GM18519 (cell line): Measurements from ENCODE around the gene HOXC4.

ENCODE experiments used
- ATAC-seq: cut with Tn5 transposase; IDR thresholded peaks from one replicate; pipeline ENCODE4 v1.9.1; 2021; ENCODE audit warnings: mild to moderate bottlenecking, moderate library complexity; ENCODE audit not compliant: unreplicated experiment, low FRiP score

The HOXC4 gene

DNA sequence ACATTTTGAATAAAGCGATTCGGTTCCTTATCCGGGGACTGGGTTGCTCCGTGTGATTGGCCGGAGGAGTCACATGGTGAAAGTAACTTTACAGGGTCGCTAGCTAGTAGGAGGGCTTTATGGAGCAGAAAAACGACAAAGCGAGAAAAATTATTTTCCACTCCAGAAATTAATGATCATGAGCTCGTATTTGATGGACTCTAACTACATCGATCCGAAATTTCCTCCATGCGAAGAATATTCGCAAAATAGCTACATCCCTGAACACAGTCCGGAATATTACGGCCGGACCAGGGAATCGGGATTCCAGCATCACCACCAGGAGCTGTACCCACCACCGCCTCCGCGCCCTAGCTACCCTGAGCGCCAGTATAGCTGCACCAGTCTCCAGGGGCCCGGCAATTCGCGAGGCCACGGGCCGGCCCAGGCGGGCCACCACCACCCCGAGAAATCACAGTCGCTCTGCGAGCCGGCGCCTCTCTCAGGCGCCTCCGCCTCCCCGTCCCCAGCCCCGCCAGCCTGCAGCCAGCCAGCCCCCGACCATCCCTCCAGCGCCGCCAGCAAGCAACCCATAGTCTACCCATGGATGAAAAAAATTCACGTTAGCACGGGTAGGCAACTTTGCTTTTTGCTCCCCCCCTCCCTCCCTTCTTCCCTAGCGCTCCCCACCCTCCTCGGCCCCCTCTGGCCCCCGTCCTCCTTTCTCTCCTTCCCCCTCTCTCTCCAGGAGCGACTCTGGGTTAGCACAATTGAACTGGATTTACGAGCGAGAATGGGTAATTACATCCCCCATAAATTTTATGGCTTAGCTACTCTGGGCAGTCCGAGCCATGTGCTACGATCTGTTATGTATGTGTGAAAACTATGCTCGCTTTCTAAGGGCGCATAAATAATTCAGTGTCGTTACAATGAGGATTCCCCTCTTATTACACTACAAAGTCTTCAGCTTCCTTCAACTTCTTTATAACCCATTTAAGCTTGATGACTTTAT, at the start of gene HOXC4:
TSS of gene HOXC4 (plus strand) at position 85 of the 991 bp plus-strand sequence. CDS start at position 173, 88 bp downstream.
- no peak for ATAC-seq

DNA sequence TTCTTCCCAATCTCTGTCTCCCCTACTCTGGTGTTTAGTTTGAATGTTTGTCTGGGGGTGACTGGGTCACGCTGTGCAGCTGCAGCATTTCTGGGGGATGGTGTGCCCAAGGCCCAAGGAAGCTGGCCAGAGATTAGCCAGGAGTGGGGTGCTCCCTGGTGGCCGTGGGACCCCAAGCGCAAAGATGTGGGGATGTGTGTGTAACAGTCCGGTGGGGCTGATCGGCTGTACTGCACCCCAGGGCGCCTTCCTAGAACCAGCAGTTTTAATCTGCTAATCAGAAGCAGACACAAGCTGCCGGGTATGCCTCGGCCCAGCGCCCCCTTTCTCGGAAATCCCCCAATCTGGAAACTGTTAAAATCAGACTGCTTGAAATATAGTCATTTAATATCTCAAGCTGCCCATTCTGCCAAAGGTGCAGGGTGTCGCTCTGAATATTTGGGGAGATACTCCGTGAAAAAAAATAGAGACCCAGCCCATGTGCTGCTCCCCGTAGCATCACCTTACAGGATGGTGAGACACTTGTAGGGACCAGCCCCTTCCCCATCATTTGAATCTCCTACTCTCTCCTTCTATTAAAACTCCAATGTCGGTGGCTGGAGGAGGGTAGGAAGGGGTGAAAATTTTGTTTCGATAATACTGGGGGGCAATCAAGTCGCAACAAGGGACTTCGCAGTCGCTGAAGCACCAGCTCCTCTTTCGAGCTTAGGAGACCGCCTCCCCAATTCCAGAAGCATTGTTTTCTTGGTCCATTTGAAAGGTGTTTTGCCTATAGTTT, 49.4 kb upstream of the HOXC4 start:
- ATAC-seq = no peak

DNA sequence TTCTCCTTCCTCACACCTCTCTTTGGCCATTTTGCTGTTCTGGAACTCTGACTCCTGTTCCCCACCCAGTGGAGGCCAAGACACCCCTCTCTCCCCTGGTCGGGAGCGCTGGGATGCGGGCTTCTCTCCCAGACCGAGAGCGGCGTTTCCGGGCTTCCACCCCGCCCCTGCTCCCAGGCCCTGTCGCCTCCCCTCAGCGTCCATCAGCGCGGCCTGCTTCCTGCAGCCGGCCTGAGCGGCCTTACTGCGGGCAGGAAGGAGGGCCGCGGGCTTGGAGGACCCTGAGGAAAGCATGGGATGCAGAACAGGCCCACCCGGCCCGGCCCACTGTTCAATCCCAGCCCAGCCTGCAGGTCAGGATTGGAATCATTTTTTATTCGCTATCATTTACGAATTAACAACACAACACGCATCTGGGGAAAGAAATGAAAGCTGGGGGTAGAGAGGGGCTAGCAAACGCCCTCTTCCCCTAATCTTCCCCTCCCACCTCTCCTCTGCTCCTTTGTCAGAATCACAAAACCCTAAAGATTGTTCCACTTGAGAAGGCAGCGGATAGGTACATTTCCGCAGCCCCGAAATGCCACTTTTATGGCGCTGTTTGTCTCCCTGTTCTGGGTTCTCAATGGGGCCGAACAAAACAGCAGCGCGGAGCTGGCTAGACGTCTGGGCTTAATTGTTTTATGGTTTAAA, 48.6 kb upstream of the HOXC4 start:
- no peak for ATAC-seq

DNA sequence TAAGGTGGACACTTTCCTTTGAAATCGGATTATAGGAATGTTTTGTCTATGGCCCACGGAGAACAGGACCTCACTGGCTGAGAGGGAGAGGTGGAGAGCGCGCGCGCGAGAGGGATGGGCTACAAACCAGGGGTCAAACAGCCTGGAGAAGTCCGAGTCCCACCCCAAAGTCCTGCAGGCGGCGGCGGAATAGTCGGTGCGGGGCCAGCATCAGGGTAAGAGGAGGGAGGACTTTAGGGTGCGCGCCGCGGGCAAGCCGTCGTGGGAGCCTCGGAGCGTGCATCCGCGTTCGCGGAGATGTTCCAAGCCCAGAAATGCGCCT, 48.1 kb upstream of the HOXC4 start:
- no peak for ATAC-seq

DNA sequence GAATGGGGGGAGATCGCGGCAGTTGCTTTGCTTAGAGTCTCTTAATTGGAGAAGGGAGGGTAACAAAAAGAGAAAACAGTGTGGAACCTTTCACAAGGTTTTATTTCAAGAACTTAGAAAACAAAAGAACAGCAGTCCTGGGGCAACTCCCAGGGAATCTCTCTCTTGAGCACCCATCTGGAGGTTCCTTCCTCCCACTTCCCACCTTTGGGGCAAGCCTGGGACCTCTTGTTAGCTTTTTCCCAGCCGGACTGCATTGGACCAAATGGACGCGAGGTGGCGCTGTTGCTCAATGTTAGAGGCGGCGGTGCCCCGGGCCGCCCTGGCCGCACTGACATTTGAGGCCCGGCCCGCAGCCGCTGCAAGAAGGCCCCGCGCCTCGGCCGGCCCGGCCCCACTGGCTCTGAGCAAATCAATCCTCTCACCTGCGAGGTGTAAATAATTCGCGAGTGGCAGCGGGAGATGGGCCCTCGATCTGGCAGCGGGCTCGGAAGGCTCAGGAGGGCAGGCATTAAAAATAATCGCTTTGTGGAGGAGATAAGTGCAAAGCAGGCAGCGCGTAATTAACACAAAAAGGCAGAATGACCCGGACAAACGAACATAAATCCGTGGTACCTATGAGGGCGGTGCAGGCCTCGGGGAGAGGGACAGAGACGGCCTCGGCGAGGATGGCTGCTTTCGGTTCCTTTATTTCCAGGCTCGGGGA, 47.6 kb upstream of the HOXC4 start:
- no peak for ATAC-seq

DNA sequence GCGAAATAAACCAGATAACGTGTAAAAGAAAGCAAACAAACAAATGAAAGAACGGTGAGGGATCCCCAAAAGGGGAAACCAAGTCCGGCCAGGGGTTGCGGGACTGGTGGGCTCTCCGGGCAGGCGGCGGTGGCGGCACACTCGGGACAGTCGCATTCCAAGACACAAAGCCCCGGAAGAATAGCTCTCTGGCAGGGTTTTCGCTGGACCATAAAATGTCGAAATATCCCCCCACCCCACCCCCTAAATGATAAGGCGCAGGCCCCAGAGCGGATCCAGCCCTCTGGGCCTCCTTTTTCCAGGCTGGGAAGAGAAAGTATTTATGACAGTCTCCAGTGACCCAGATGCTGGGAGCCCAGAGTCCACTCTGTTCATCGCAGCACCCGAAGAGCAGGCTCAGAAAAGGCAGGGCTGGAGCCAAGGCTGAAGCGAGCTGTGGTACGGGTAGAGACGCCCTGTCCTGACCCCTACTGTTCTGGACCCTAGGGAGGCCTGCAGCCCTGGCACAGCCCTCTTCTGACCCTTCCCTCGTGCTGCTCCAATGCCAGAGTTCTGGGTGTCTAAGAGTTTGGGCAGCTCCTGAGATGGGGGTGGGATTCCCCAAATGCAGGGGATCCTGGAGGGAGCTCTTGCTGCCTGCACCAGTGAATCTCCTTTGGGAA, 46.9 kb upstream of the HOXC4 start:
- ATAC-seq = no peak

DNA sequence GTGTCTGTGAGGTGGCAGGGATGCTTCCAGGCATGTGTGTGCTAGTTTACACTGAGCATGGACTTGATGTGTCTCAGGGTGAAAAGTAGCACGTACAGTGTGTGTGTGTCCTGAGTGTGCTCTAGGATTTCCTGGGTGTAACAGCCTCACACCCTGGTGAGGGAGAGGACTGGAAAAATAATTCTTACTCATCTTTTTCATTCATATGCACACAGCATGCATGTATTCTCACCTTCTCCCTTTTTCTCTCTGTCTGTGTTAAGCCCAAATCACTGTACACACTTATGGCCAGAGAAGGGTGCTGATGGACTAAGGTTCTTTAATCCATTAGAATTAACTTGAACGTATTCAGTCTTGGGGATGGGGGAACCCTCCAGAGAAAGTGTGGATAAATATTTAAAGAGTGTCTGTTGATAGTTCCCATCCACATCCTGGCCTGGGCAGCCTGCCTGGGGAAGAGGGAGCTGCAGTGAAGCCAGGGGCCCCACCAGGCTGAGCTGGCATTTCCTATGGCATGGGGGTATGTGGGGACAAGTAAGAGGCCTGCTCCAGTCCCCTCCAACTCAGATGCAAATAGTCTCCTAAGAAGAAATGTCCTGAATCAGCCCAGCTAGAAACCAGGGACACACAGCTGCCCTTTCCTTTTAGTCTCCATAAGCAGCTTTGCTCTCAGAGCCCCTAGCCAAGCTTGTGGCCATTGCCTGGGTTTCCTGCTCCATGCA, 45.9 kb upstream of the HOXC4 start:
- ATAC-seq = no peak

DNA sequence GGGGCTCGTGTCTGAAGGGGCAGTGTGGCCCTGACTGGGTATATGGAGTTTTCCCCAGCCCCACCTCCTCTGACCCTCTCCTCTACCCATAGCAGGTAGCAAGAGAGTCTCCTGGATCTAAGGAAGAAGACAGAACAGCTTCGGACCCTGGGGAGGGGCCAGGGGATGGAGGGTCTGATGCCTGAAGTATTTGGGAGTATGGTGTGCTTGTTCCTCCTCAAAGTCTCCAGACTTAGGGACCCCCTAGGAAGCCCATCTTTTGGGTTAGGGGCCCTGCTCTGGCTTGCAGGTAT, 45.4 kb upstream of the HOXC4 start:
- ATAC-seq = no peak

DNA sequence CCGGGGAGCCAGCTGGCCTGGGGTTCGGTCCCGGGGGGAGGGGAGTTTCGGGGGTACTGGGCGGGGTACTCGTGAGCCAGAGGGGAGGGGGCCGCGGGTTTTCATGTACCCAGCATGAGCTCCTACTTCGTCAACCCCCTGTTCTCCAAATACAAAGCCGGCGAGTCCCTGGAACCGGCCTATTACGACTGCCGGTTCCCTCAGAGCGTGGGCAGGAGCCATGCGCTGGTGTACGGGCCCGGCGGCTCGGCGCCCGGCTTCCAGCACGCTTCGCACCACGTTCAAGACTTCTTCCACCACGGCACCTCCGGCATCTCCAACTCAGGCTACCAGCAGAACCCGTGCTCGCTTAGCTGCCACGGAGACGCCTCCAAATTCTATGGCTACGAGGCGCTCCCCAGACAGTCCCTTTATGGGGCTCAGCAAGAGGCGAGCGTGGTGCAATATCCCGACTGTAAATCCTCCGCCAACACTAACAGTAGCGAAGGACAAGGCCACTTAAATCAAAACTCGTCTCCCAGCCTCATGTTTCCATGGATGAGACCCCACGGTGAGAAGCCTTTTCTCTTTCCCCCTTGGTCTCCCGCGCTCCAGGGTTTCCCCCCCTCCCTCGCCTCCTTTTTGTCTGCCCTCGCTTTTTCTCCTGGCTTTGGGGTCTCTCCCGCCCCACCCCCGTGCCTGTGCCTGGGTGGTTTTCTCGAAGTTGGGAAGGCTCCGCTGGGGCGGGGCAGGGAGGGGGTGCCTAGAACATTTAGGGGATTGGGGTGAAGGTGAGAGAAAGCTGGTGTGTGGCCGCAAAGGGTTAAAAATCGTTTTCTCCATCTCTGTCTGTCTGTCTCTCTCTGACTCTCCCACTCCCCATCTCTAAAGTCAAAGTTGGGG, 44.2 kb upstream of the HOXC4 start:
- ATAC-seq = no peak

DNA sequence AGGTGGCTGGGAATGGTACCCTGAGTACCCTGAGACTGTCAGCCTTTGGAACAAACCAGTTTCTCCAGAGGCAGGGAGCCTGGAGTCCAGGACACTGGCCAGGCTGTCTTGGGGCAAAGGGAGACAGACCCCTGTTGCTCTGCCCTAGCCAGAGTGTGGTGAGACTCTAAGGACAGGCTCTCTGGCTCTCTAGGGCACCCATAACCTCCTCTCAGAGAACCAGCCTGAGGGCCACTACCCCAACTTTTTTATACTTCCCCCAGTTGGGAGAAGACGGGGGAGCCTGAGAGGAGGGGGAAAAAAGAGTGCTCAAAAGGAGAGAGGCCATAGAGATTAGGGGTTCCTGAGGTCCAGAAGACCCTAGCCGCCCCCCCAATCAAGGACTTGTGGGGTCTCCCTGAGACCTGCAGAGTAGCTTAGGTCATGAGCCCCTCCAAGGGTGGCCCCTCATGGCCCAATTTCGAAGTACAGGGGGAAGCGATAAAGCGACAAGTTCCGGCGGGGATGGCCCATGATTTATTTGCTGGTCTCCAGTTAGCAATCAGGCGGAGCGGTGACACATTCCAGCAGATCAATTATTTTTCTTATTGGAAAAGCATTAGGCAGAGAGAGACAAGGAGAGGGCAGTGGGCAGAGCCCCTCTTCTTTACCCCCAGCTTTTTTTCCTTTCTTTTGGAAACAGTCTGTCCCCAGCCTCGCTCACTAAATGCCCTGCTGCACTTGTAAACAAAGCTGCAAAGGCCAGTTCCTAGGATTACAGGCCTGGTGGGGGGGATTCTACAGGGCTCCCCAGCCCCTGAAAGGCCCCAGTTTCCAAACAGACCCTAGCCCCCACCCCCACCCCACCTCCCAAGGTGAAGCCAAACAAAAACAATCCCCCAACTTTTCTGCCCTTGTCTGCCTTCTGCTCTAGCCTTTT, 43.3 kb upstream of the HOXC4 start:
- no peak for ATAC-seq

DNA sequence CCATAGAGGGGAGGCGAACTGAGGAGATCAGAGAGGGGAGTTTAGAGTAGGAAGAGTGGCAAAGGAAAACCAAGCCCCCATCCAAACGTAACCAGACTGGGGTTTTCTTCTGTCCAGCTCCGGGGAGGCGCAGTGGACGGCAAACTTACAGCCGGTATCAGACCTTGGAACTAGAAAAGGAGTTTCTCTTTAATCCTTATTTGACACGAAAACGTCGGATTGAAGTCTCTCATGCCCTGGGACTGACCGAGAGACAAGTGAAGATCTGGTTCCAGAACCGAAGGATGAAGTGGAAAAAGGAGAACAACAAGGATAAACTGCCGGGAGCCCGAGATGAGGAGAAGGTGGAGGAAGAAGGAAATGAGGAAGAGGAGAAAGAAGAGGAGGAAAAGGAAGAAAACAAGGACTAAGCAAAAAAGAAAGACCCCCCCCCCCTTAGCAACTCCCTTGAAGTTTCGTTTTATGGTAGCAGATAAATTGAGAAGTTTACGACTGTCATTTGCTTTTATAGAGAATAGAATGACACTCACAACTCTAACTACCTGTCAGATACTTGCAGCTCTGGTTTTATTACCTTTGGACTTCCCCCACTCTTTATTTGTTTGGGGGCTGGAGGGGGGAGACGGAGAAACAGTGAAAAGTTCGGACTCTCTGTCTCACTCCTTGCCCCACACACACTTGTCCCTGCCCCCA, 42.5 kb upstream of the HOXC4 start:
- no peak for ATAC-seq

DNA sequence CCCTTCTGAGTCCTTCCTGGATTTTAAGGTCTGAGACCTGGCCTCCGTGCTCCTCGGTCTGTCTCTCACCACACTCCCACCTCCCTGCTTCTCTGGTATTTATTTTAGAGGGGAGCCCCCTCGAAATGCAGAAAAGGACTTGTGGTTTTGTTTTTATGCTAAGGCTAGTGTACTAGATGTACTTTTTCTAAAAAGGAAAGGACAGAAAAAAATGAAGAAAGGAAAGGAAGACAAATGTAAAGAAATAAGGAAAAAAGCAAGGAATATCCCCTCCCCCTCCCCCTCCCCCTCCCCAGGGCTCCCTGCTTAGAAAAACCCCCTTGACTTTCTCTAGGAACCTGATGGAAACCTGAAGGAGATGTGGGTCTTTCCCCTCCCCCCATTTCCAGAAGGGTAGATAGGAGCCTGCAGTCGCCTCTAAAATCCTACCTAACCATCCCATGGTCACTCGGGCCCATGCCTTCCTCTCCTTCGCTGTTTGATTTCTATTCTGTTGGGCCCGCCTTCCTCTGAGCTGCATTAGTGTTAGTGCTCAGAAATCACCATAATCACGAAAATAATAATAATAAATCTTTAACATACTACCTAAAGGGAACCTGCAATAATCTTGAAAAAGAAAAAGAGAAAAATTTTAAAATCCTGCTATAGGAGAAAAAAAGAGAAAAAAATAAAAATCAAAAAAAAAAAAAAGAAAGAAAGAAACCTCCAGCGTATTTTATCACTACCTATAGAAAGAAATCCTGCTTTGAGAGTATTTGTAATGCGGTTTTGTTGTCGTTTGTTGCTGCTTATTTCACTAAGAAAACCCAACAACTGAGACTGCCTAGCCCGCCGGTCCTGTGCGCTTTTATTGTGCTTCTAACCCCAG, 41.7 kb upstream of the HOXC4 start:
- no peak for ATAC-seq

DNA sequence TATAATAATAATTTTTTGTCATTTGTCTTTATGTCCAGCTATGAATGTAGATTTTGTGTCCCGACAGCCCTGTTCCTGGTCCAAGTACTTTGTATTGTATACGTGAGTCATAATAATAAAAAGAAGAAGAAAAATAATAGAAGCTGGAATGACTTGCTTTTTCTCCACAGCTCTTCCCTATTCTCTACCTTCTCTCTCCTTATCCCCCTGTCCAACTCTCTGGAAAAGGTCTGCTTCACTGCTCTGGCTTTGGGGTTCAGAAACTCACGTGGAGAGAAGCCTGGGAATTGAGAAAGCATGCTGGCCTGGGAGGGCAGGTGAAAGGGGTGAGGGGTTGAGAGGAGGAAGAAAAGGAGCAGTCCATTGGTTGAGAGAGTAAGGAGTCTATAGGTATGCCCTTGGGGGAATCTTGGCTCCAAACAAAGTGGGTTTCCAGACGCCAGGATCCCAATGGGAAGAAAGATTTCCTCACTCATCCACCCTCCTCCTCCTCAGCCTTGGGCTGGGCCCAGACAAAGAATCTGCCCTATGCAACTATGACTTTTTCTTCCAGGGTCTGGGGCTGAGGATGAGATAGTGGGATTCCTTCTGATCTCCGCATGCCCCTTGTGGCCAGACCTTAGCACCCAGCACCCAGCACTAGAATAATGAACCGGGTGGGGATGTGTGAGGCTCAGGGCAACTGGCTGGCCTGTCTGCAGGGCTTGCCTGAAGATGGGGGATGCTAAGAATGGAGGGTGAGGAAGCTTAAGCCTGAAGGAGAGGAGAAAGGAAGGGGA, 40.8 kb upstream of the HOXC4 start:
- ATAC-seq = no peak

DNA sequence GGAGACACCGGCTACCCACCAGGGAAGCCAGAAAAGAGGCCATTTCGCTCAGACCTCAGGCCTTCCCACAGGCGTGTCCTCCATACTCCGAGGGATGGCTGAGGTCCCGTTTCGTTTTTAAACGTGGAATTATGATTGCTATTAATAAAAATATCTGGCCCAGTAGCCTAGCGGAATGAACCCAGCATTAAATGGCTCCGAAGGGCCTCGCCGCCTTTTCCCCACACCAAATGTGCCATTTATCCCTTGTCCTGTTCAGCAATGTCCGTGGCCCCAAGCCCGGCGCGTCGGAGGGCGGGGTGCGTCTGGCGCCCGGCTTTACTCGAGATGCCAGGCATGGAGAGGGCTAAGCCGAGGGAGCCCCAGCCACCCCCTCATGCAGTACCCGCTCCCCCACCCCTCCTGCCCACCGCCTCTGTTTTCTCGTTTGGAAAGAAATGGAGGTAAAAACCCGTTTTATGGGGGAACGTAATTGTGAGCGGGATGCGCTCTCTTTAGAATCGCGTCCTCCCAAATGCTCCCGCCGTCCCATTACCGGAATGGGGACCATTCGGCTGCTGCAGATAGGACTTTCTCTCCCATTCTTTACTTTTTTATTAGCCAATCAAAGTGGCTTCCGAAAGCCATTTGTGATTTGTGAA, 39.1 kb upstream of the HOXC4 start:
- ATAC-seq = no peak
